ENCODE results near the gene PICK1. TPM values are rescaled to one million over a fixed set of nuclear protein-coding genes. Genes with fewer than 3 reads are reported as not detected.

Gene PICK1
- total RNA-seq = 15.3 and 17.4 TPM in 2 replicates

GRCh38 chr22:38056969-38057891, at the start of gene PICK1:
TSS of gene PICK1 (plus strand) at chr22:38057404. CDS start at chr22:38057810, 406 bp downstream.

GRCh38 chr22:38083931-38084631, 26.9 kb downstream of the PICK1 start, which contains the start of gene SLC16A8:
TSS of gene SLC16A8 (minus strand) at chr22:38084184. CDS start at chr22:38082873, 1,311 bp downstream.

GRCh38 chr22:38110008-38110862, 53.0 kb downstream of the PICK1 start, which contains the start of gene BAIAP2L2:
TSS of gene BAIAP2L2 (minus strand) at chr22:38110684. CDS start at chr22:38110525, 159 bp downstream.

Other genes with a start within 250 kb of the PICK1 start
- 35.2 and 44.4 TPM in 2 replicates for gene GCAT, start 249.5 kb upstream of the PICK1 start, total RNA-seq
- gene GALR3, start 234.0 kb upstream of the PICK1 start, total RNA-seq = not detected in 2 replicates
- 28.5 and 31.4 TPM in 2 replicates for gene ANKRD54, start 213.1 kb upstream of the PICK1 start, total RNA-seq
- 337 and 409 TPM in 2 replicates for gene EIF3L, start 208.0 kb upstream of the PICK1 start, total RNA-seq
- 23.3 and 26.2 TPM in 2 replicates for gene MICALL1, start 151.1 kb upstream of the PICK1 start, total RNA-seq
- gene C22orf23, start 103.8 kb upstream of the PICK1 start, total RNA-seq = 0.45 and 0.84 TPM in 2 replicates
- gene POLR2F, start 103.7 kb upstream of the PICK1 start, total RNA-seq = 76.4 and 96.2 TPM in 2 replicates
- not detected in 2 replicates for gene SOX10, start 72.8 kb upstream of the PICK1 start, total RNA-seq
- 0.17 TPM in 1 of 2 replicates, not detected in the other for gene SLC16A8, start 26.8 kb downstream of the PICK1 start, total RNA-seq
- gene BAIAP2L2, start 53.3 kb downstream of the PICK1 start, total RNA-seq = 0.17 and 0.59 TPM in 2 replicates
- 2.9 and 4.9 TPM in 2 replicates for gene PLA2G6, start 124.4 kb downstream of the PICK1 start, total RNA-seq
- 15.0 and 16.1 TPM in 2 replicates for gene MAFF, start 144.6 kb downstream of the PICK1 start, total RNA-seq
- gene TMEM184B, start 215.6 kb downstream of the PICK1 start, total RNA-seq = 68.5 and 74.1 TPM in 2 replicates

Measured in bronchus fibroblast of lung (primary cell).